OCI-M2 (cell line): Measurements from ENCODE around the gene SLMAP.
"Not testable (repeated sequence)": the region's sequence is repeated elsewhere in the genome, so short reads cannot be mapped to it uniquely, and the experiment has no call there.

Source experiments
- DNase-seq: peaks from one replicate; lab custom pipeline; 2025; ENCODE audit not compliant: unreplicated experiment; lab: John Stamatoyannopoulos, UW

Gene SLMAP

DNA sequence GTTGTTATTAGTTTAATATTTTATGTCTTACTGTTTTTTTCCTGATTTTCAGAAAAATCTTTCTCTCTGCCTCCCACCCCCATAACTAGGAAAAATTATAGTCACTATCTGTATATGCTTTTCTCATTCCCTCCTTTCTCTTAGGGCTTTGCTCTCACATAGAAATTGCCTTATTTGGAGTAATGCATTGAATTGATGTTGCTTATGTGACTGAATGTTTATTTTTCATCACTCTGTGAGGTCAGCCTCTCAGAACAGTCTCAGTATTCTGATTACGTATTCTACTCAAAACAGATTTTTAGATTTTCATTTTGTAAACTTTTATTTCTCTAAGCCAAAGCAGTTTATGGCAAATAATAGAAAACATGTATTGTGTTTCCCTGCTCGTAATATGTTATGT, 121.0 kb downstream of the SLMAP start:
- no peak for DNase-seq

GRCh38 chr3:57884436-57884835, 128.3 kb downstream of the SLMAP start:
- not testable (repeated sequence) for DNase-seq

- no peak for DNase-seq
These were observed 133.7 kb downstream of the SLMAP start for GRCh38 chr3:57889807-57890206.

DNA sequence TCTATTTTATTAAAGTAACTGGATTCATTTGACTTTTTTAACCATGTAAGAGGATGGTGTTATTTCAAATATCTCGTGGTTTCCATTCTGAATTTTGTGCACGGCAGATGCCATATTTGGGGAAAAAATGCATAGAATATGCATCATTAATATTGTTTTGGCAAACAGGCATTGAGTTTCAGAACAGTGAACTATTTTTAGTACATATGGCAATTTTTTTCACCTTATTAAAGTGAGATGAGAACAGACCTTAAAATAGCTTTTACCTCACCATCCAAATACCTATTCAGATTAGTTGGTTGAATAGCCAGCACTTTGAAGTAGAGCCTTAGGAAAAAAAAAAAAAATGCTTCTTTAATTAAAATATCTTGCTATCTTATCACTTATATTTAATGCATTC, 134.8 kb downstream of the SLMAP start:
- no peak for DNase-seq

DNA sequence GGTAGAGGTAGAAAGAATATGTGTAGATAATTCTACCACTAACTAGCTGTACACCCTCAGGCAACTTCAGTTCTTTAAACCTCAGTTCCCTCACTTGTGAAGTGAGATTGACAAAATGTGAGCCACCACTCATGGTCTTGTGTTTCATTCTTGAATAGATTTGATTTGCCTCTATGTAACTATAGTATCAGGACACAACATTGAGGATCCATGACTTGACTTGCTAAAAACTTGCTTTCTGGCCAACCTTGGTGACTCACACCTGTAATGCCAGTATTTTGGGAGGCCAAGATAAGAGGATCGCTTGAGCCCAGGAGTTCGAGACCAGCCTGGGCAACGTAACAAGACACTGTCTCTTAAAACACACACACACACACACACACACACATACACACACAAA, 136.3 kb downstream of the SLMAP start:
- DNase-seq = no peak

DNA sequence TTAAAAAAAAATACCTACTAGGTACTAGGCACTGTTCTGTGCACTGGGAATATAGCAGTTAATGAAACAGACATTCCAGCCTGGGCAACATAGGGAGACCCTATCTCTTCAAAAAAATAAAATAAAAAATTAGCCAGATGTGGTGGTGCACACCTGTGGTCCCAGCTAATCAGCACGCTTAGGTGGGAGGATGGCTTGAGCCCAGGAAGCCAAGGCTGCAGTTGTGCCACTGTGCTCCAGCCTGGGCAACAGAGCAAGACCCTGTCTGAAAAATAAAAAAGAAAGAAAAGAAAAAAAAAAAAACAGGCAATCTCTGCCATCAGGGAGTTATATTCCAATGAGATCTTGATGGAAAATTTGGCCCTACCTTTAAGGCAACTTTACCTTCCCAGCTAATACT, 137.0 kb downstream of the SLMAP start:
- no peak for DNase-seq

GRCh38 chr3:57893668-57894067, 137.6 kb downstream of the SLMAP start:
- DNase-seq = no peak

DNA sequence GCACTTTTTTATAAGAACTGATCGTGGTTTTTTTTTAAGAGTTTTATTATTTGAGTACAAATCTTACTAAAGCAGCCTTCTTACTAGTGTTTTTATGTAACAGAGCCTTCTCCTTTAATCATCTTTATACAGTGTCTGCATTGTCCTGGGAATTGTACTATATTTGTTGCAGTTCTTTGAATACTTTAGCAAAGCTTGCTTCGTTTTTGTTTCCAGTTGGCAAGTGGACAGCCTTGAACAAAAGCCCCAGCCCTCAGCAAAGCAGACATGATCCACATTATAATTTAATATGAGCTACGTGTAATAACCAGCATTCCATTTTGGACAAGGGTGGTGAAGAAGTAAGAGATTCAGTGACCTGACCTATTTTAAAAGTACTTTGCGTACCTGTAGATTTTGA, 139.9 kb downstream of the SLMAP start:
- DNase-seq = no peak

DNA sequence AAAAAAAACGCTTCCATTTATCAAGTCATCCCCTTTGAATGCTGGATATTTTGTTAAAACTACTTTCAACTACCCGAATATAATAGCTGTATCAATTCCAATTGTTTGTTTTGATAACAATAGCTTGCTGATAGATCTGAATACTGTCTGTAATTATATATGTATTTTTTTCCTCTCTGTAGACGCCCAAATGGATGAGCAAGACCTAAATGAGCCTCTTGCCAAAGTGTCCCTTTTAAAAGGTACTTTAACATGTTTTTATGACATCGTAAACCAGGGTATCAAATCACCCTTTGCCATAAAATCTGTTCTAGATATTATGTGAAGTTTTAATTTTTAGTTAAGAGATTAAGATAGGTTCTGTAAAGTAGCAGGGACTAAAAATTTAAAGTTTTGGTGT, 140.6 kb downstream of the SLMAP start:
- no peak for DNase-seq

DNA sequence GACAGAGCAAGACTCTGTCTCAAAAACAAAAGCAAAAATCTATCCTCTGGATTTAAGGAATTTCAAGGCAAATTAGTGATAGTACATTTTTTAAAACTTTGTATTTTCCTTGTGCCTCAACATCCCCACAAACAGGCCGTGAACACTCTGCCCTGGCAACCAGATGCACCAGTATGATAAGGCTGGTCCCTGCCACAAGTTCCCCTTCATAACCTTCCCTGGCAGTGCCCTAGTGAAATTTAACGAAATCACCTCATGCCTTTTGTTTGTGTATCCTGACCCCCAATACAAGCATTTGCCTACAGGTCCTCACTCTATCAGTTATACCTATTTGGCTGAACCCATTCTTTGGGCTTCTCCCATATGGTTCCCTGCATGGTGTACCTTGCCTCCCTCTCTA, 144.7 kb downstream of the SLMAP start:
- DNase-seq = no peak

DNA sequence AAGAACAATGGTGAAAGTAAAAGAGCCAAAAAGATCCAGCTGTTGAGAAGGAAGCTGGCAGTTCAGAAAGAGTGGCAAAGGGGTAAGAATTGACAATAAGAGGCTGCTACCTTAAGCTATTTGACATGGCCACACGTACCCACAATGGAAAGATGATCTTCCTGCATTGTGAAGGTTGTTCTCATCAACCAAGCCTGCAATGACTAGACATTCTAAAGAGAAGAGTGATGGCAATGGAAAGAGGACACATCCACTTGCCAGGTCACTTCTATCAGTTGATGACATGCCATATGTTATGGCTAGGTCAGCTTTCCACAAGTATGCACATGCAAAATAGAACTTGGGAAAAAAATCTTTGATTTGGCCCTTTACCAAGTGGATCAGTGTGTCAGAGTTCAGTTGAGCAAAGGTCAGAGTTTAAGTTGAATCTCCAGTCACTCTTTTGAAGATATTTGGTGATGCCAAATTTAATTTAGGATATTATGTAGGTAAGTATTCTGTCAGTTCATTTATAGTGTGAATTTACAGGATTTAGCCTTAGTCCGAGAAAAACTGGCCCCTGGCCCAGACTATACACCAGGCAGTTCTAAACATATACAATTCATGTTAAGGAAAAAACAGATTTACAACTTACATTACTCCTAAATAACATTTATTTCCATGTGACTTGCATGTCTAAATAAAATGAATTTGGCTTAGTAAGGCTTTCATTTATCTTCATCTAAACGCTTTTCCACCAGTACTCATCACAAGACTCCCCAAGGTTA, 147.2 kb downstream of the SLMAP start:
- no peak for DNase-seq

DNA sequence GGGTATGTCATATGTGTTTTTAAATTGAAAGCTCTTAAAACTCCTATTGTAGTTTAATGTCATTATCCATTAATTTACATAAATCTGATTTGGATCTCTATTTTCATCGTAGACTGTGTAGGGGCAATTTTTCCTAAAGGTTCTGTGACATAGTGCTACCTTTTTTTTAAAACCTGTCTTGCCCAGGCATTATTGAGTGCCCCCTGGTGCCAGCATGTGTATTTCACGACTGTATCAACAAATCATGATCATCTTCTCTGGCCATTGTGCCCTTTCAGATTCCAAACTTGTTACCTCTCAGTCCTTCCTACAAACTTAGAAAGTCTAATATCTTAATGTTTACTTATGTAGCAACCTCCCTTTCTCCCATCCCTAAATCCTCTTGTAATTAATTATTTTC, 154.9 kb downstream of the SLMAP start:
- DNase-seq = no peak

- DNase-seq = no peak
These were observed 155.5 kb downstream of the SLMAP start for GRCh38 chr3:57911593-57911992.

- DNase-seq = no peak
These were observed 161.5 kb downstream of the SLMAP start for GRCh38 chr3:57917601-57918000.

DNA sequence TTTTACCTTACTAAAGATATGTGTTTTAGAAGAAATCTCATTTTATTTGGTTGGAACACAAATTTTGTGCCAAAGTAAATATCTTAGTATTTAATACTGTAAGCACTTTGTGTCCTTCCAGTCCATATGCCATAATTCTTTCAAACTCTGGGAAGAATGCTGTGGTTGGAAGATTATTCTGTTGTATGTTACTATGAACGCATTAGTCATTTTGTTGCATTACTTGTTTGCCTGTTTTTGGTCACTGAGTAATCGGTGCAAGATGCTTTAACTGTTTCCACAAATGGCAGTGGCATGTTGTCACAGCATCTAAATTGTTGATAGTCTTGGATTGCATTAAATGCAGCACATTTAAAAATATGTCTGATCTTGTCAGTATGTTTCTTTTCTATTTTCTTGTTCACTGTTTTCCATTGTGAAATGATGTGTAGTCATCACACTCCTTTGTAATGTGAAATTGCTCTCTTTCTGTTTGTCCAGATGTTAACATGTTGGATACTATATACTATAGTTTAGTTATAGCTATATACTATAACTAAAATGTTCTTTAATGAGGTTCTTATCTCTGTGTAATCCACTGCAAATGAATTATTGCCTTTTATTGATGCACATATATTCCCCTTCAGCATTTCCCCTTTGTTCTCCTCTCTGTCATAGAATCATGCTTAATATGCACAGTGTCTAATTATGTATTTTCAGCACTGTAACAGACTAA, 162.2 kb downstream of the SLMAP start:
- no peak for DNase-seq

GRCh38 chr3:57919987-57920386, 163.9 kb downstream of the SLMAP start:
- DNase-seq = no peak

- DNase-seq = no peak
These were observed 167.0 kb downstream of the SLMAP start for GRCh38 chr3:57923101-57923500.

GRCh38 chr3:57923752-57924151, 167.6 kb downstream of the SLMAP start:
- DNase-seq = no peak

DNA sequence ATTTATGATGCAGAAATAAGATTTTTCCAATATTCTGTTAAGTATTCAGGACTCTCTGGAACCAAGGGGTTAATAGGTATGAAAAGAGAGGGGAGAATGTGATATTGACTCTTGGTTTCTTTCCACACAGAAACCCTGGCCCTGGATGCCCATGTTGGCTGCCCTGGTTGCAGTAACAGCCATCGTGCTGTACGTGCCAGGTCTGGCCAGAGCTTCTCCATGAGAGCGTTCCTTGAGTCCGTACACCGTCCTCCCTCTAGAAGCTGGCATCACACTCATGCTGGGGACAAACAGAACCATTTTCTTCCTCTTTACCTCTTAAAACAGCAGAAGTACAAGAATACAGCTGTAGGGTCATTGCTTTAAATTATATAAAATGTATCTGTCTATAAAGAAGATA, 171.1 kb downstream of the SLMAP start:
- no peak for DNase-seq

GRCh38 chr3:57927916-57928315, 171.8 kb downstream of the SLMAP start:
- DNase-seq = no peak

DNA sequence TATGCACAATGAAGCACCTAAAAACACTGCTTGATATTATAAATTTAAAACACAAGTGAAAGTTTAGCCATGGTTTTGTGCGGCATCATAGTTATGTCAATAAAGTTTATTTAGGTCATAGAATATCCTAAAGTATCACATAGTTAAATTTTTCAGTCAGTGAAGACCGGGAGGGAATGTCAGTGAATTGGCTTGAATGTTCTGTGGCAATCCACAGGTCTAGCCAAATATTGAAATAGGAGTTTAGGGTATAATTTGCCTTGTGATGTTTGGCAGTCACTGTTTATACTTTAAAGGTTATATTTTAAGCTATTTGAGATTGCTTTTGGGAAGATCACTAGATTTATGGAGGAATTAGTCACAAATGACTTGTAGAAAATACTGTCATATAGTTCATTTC, 172.4 kb downstream of the SLMAP start:
- DNase-seq = no peak

DNA sequence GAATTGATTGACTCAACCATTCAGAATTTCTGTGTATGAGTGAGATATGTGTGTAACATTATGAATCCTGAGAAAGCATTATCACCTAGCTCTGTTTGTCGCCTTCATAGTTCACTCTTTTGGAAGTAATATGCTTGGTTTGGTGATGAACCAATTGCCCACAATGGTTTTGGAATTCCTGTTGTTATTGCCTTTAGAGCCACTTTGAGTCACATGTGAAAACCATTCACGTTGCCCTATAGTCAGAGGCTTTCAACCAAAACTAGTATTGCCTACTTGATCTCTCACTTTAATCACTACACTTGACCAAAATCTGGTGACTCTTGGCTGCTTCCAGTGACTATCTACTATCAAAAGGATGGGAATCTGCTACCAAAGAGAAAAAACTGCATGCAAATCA, 173.9 kb downstream of the SLMAP start:
- no peak for DNase-seq

- DNase-seq = no peak
These were observed 177.5 kb downstream of the SLMAP start for GRCh38 chr3:57933602-57934001.
